ENCODE results near the gene LRRC74B. TPM values are rescaled to one million over a fixed set of nuclear protein-coding genes. Genes with fewer than 3 reads are reported as not detected.

Gene LRRC74B
- total RNA-seq, 4 donors from 2014 or later, result not detected

DNA sequence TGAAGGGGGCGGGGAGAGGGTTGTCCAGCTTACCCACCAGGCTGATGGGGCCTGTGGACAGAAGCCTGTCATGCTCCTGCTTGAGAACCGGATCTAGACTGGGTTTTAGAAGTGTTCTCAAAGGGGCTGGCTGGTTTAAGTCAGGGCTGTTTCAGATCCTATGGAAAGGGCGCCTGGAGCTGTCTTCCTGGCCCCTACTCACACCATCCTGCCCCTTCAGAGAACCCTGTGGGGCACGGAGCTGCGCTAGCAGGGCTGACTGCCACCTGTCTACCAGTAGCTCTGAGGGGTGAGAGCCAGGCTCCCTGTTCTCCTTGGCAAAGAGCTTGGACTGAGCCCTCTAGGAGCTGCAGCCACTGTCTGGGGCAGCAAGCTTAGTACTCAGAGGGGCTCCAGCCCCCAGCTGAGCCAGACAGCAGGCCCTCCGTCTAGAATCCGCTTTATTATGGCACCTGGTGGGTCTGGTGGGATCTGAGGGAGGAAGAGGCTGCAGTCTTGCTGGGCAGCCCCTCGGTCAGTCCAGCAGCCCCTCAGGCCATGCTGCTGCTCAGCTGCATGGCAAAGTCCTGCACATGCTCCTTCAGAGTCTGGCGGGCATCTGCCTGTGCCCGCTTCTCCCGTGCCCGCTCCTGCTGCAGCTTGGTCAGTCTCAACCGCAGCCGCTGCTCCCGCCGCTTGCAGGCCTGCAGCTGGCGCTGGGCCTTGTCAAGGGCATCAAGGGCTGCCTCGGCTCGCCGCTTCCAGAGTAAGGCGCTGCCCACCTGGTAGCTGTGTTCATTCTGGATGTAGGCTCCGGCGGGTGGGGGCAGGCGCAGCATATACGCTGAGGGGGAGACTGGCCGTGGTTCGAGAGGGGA, 46.2 kb upstream of the LRRC74B start:
- TF ChIP-seq, protein P1, sequence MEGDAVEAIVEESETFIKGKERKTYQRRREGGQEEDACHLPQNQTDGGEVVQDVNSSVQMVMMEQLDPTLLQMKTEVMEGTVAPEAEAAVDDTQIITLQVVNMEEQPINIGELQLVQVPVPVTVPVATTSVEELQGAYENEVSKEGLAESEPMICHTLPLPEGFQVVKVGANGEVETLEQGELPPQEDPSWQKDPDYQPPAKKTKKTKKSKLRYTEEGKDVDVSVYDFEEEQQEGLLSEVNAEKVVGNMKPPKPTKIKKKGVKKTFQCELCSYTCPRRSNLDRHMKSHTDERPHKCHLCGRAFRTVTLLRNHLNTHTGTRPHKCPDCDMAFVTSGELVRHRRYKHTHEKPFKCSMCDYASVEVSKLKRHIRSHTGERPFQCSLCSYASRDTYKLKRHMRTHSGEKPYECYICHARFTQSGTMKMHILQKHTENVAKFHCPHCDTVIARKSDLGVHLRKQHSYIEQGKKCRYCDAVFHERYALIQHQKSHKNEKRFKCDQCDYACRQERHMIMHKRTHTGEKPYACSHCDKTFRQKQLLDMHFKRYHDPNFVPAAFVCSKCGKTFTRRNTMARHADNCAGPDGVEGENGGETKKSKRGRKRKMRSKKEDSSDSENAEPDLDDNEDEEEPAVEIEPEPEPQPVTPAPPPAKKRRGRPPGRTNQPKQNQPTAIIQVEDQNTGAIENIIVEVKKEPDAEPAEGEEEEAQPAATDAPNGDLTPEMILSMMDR (IDR thresholded peaks at IDR 0.05; ENCODE audit: low read depth), result no peak

DNA sequence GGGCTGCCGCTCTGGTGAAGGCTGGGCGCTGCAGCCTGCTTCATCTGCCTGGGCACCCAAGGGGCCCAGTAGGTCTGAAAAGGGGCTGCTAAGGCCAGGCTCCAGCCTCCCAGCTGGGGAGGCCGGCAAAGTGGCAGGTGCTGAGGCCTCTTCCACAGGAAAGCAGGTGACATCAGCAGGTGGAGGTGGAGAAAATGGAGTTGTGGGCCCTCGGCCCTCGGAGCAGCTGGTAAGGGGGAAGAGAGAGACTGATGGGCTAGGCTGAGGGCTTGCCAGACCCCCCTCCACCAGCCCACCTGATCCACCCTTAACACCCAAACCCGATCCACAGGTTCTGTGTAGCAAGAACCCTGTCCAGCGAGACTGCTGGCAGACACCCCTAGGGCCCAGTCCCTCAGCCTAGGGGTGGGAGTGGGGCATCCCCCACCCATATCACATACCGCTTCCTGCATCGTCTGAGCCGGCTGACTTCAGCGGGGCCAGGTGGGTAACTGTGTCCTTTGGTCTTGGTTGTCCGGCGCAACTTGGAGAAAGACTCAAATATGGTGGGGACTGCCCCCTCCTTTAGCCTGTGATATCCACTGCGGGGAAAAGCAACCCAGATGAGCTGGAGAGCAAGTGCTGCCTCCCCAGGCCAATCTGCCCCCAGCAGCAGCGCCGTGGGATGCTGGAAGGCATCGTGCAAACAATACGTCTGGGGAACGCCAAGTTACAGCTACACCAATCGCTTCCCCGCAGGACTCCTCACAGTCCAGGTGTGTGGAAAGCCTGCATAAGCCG, 45.3 kb upstream of the LRRC74B start:
- TF ChIP-seq, protein P1 (IDR thresholded peaks at IDR 0.05; ENCODE audit: low read depth), result no peak

DNA sequence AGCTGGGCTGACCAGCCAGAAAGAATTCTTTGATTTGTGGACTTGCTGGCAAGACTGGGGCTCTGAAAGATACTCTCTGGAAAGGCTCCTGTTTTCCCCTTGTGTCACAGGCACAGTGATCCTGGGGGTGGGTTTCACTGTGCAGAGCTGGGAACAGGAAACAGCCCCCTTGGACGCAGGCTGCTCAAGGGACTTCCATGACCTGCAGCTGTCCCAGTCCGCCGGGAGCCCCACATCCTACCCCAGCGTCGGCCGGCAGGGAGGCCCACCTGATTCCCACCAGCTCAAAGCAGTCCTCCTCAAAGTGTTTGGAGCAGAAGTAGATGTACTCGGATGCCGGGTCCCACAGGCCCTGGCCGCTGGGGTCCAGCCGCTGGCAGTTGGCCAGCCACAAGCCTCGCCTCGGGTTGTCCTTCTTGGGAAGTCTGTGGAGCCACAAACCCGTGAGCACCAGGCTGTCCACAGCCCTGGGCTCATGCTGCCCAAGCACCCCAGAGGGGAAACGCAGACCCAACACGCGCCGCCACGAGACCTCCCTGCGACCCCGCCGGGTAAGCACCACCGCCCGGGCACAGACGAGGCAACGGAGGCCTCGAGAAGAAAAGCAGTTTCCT, 44.7 kb upstream of the LRRC74B start:
- TF ChIP-seq, protein P1 (IDR thresholded peaks at IDR 0.05; ENCODE audit: low read depth), result no peak

DNA sequence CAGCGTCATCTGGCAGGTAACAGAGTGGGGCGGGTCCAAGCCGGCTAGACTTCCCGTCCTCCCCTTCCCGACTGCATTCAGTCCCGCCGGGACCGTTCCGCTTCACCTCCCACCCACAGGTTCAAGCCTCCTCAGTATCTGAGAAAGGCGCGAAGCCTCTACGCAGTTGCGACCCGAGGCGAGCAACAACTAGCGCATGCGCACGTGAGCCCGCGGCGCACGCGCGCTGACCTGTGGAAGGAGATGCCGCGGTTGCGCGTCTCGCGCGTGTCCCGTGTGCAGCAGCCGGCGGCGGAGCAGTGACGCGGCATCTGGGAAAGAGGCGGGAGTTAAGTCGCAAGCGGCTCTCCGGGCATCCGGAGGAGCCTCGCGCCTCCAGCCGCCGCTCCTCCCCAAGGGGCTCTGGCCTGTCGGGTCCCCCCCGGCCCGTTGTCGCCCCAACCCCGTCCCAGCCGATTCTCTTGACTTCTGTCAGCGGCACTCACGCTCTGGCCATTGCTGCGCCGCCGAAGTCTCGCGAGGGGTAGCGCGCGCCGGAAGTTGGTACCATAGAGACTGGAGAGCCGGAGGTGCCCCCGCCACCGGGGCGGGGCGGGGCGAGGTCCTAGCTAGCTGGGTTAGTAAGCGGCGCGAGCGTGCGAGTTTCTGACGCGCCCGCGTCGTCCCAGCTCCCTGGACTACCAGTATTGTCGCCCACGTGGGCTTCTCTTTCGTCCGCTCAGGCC, 44.0 kb upstream of the LRRC74B start, which contains the start of gene THAP7:
Gene THAP7 (minus strand): TSS at position 518 of the 725 bp plus-strand sequence. CDS start 207 bp downstream, at position 311.
- TF ChIP-seq, protein P1 (IDR thresholded peaks at IDR 0.05; ENCODE audit: low read depth), result no peak

DNA sequence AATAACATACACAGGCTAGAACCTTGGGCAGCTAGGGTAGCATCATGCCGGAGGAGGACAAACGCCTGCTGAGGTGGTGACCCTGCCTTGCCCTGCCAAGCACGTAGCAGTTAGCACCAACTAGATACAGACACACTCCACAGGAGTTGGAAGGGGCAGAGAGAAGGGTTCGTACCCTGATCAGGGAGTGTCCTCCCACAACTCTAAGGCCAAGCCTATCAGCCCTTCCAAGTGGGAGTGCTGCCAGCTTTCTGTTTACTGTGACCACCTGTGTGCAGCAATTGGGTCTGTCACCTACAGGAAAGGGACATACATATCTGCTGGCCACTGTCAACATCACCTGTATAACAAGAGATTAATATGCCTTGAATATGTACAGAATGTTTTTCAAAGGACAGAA, 42.0 kb upstream of the LRRC74B start:
- TF ChIP-seq, protein P1 (IDR thresholded peaks at IDR 0.05; ENCODE audit: low read depth), result no peak

DNA sequence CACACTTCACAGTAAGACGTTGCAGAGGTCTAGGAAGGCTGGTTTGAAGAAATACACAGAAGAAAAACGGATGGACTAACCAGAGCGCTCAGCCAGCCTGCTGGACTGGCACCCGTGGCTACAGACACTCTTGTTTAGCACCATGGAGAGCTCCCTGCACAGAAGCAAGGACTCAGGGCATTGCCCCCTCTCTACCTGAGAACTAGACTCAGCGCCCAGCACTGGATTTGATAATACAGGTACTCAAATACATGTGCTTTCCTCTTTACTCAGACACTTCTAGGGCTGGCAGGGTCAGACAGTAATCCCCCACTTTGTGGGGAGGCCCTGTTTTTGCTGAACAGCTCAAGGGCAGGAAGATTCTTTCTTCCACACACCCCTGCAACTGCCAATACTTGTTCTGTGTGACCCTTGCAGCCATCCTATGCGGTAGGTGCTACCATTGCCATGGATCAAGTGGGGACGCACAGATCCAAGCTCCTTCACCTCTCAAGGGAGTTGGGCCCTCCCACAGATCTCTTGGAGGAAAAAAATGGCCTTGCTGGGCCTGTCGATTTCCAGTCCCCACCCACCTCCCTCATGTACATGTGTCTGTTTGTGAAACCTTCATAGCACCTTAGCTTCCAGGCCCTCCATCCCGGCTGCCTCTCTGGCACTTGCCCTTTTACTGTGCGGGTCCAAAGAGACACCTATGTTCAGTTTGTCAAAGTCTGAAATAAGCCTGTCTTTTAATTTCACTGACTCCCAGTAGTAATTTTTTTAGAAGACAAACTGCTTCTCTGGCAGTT, 35.9 kb upstream of the LRRC74B start:
- TF ChIP-seq, protein P1 (IDR thresholded peaks at IDR 0.05; ENCODE audit: low read depth), result no peak
